H9 (cell line): ENCODE data around the gene BMPR1A. TPM values are rescaled to one million over a fixed set of nuclear protein-coding genes. Genes with fewer than 3 reads are reported as not detected.
A peak's percentile ranks its signal among the peaks of the same experiment; 100 is the strongest.
"Not testable (repeated sequence)": the region's sequence is repeated elsewhere in the genome, so short reads cannot be mapped to it uniquely, and the experiment has no call there.

ENCODE experiments used
- DNase-seq: peaks from one replicate; pipeline ENCODE4 v3.0.0-alpha.2; 2017
- H2AFZ ChIP-seq: one replicate; pipeline ENCODE4 v1.6.1; 2013; ENCODE audit warnings: mild to moderate bottlenecking, low read length, control low read depth, moderate library complexity
- H2AK5ac ChIP-seq: 2 replicates; pipeline ENCODE4 v1.6.1; 2013; ENCODE audit warnings: low read length, control low read depth, mixed read lengths; ENCODE audit not compliant: insufficient read length
- H2BK120ac ChIP-seq: one replicate; pipeline ENCODE4 v1.6.1; 2013; ENCODE audit warnings: low read depth, mild to moderate bottlenecking, low read length, control low read depth, inconsistent platforms; ENCODE audit not compliant: poor library complexity, severe bottlenecking
- H2BK12ac ChIP-seq: 2 replicates; pipeline ENCODE4 v1.6.1; 2013; ENCODE audit warnings: low read length, control low read depth, mixed read lengths, low read depth; ENCODE audit not compliant: insufficient read length
- H2BK15ac ChIP-seq: 2 replicates; pipeline ENCODE4 v1.6.1; 2013; ENCODE audit warnings: low read depth, low read length, control low read depth
- H2BK20ac ChIP-seq: one replicate; pipeline ENCODE4 v1.6.1; 2013; ENCODE audit warnings: low read depth, mild to moderate bottlenecking, low read length, control low read depth, inconsistent platforms; ENCODE audit not compliant: poor library complexity, severe bottlenecking
- H2BK5ac ChIP-seq: 2 replicates; pipeline ENCODE4 v1.6.1; 2013; ENCODE audit warnings: low read length, control low read depth, mixed read lengths; ENCODE audit not compliant: insufficient read length
- H3K14ac ChIP-seq: 2 replicates; pipeline ENCODE4 v1.6.1; 2013; ENCODE audit warnings: low read length, control low read depth; ENCODE audit not compliant: insufficient read depth
- H3K18ac ChIP-seq: 2 replicates; pipeline ENCODE4 v1.6.1; 2013; ENCODE audit warnings: low read depth, mild to moderate bottlenecking, mixed read lengths, low read length, control low read depth; ENCODE audit not compliant: insufficient read length
- H3K23ac ChIP-seq: 2 replicates; pipeline ENCODE4 v1.6.1; 2013; ENCODE audit warnings: low read length, control low read depth, mixed read lengths, low read depth; ENCODE audit not compliant: insufficient read length
- H3K23me2 ChIP-seq: 2 replicates; pipeline ENCODE4 v1.6.1; 2013; ENCODE audit warnings: low read depth, mild to moderate bottlenecking, mixed read lengths, low read length, control low read depth; ENCODE audit not compliant: insufficient read length, poor library complexity, severe bottlenecking
- H3K27ac ChIP-seq: 2 replicates; pipeline ENCODE4 v1.5.1; 2013; ENCODE audit warnings: low read length, control low read depth, mixed read lengths, low read depth; ENCODE audit not compliant: insufficient read length
- H3K27me3 ChIP-seq: 2 replicates; pipeline ENCODE4 v1.6.1; 2013; ENCODE audit warnings: low read length, control low read depth, inconsistent platforms; ENCODE audit not compliant: insufficient read depth
- H3K4ac ChIP-seq: 2 replicates; pipeline ENCODE4 v1.6.1; 2013; ENCODE audit warnings: low read depth, mild to moderate bottlenecking, control low read depth, inconsistent platforms, low read length, moderate library complexity
- H3K4me1 ChIP-seq: 2 replicates; pipeline ENCODE4 v1.6.1; 2013; ENCODE audit warnings: low read length, control low read depth, inconsistent platforms; ENCODE audit not compliant: insufficient read depth
- H3K4me2 ChIP-seq: 2 replicates; pipeline ENCODE4 v1.6.1; 2013; ENCODE audit warnings: low read length, control low read depth, mixed read lengths; ENCODE audit not compliant: insufficient read length, insufficient read depth
- H3K56ac ChIP-seq: 2 replicates; pipeline ENCODE4 v1.6.1; 2013; ENCODE audit warnings: low read depth, mild to moderate bottlenecking, mixed read lengths, low read length, control low read depth; ENCODE audit not compliant: insufficient read length
- H3K79me1 ChIP-seq: 2 replicates; pipeline ENCODE4 v1.6.1; 2013; ENCODE audit warnings: low read depth, mild to moderate bottlenecking, moderate library complexity, low read length, control low read depth, inconsistent platforms; ENCODE audit not compliant: insufficient read depth, poor library complexity, severe bottlenecking
- H3K79me2 ChIP-seq: 2 replicates; pipeline ENCODE4 v1.6.1; 2013; ENCODE audit warnings: low read length, control low read depth, inconsistent platforms; ENCODE audit not compliant: insufficient read depth
- H3K9ac ChIP-seq: 2 replicates; pipeline ENCODE4 v1.6.1; 2013; ENCODE audit warnings: low read length, control low read depth, mixed read lengths; ENCODE audit not compliant: insufficient read length; ENCODE audit errors: extremely low read depth
- H3K9me3 ChIP-seq: one replicate; pipeline ENCODE4 v1.6.1; 2013; ENCODE audit warnings: low read depth, low read length, inconsistent platforms; ENCODE audit not compliant: control insufficient read depth
- H3T11ph ChIP-seq: one replicate; pipeline ENCODE4 v1.6.1; 2013; ENCODE audit warnings: mild to moderate bottlenecking, low read length, control low read depth, inconsistent platforms
- H4K20me1 ChIP-seq: one replicate; pipeline ENCODE4 v1.6.1; 2013; ENCODE audit not compliant: control insufficient read depth, insufficient read length, insufficient read depth
- H4K5ac ChIP-seq: 2 replicates; pipeline ENCODE4 v1.6.1; 2013; ENCODE audit warnings: low read depth, mild to moderate bottlenecking, mixed read lengths, low read length, control low read depth; ENCODE audit not compliant: insufficient read length
- H4K8ac ChIP-seq: replicated peaks from 2 replicates; pipeline ENCODE4 v1.6.1; 2013; ENCODE audit warnings: low read length, control low read depth, mixed read lengths, low read depth; ENCODE audit not compliant: insufficient read length
- H4K91ac ChIP-seq: 2 replicates; pipeline ENCODE4 v1.6.1; 2013; ENCODE audit warnings: low read depth, mild to moderate bottlenecking, moderate library complexity, mixed read lengths, low read length, control low read depth; ENCODE audit not compliant: insufficient read length
- H3K27ac Mint-ChIP-seq, 3 experiments: 2 replicates in 2 of 3; 3 replicates in 1 of 3; pipeline ENCODE4 v1.8.0; 2020 to 2021; ENCODE audit warnings: mixed read lengths in 3 of 3, mild to moderate bottlenecking in 1 of 3, moderate library complexity in 1 of 3
- H3K27me3 Mint-ChIP-seq: 2 replicates; pipeline ENCODE4 v1.8.0; 2021; ENCODE audit warnings: low read depth, mild to moderate bottlenecking, moderate library complexity, mixed read lengths
- H3K36me3 Mint-ChIP-seq, 3 experiments: 2 replicates in 2 of 3; 3 replicates in 1 of 3; pipeline ENCODE4 v1.8.0; 2020 to 2021; ENCODE audit warnings: low read depth in 3 of 3, mixed read lengths in 3 of 3; ENCODE audit not compliant: insufficient read depth in 1 of 3
- H3K4me1 Mint-ChIP-seq, 2 experiments: 2 replicates each; pipeline ENCODE4 v1.8.0; 2020; ENCODE audit warnings: mixed read lengths in 2 of 2
- H3K4me3 Mint-ChIP-seq, 2 experiments: 2 replicates in 1 of 2; 3 replicates in 1 of 2; pipeline ENCODE4 v1.8.0; 2020 to 2021; ENCODE audit warnings: mild to moderate bottlenecking in 2 of 2, mixed read lengths in 2 of 2, moderate library complexity in 1 of 2
- H3K9me3 Mint-ChIP-seq, 2 experiments: 2 replicates in 1 of 2; 3 replicates in 1 of 2; pipeline ENCODE4 v1.8.0; 2020; ENCODE audit warnings: mild to moderate bottlenecking in 2 of 2, mixed read lengths in 2 of 2, moderate library complexity in 1 of 2
- CTCF ChIP-seq: fragments of 200-600 bp; sonication (generic); conservative IDR thresholded peaks from 3 replicates; pipeline ENCODE4 v1.8.0; 2021; ENCODE audit warnings: antibody characterized with exemption, mild to moderate bottlenecking
- WGBS: extraction: QIAGEN DNeasy Blood & Tissue Kit; methylation state at CpG from one replicate; pipeline ENCODE4 v1.1.7; 2013; ENCODE audit warnings: missing lambda C conversion rate, low lambda C conversion rate, mixed read lengths; ENCODE audit not compliant: insufficient read length; ENCODE audit errors: extremely low coverage; 5-methylcytosine and 5-hydroxymethylcytosine counted together
- total RNA-seq: library from RNA; stranded (reverse); gene quantifications from 2 replicates; pipeline ENCODE4 v1.2.1, GENCODE V29; 2021

BMPR1A gene
- total RNA-seq, 1 experiment from 2014 or later = 138 TPM

GRCh38 chr10:86734207-86734988 lies 22.0 kb upstream of the BMPR1A start:
- Histone ChIP-seq H2BK120ac (no peak overlapping the region), H3K9ac (no peak overlapping the region), H2BK20ac (no peak overlapping the region), H3K4ac (no peak overlapping the region), H3K23me2 (no peaks in the 10 kb centered on the region), H3K4me1 (peaks cover 2% of the 10 kb centered on the region; the same call in 1 of the 2 replicates), H2BK5ac (no peak overlapping the region), H3K23ac (no peak overlapping the region), H4K91ac (no peak overlapping the region), H4K8ac (no peak overlapping the region), H4K20me1 (no peaks in the 10 kb centered on the region), H2BK15ac (no peak overlapping the region; the same call in 1 of the 2 replicates), H3K27me3 (no peaks in the 10 kb centered on the region), H3K14ac (no peak overlapping the region), H3K9me3 (no peaks in the 10 kb centered on the region), H3K27ac (no peak overlapping the region), H3K56ac (no peak overlapping the region), H2BK12ac (peak overlapping the region; percentile 51), H4K5ac (no peak overlapping the region), H2AFZ (no peak overlapping the region), H3K4me2 (no peak overlapping the region), H3T11ph (no peak overlapping the region), H2AK5ac (no peak overlapping the region), H3K18ac (no peak overlapping the region), H3K79me2 (no peaks in the 10 kb centered on the region), H3K79me1 (no peaks in the 10 kb centered on the region)
- Mint-ChIP-seq H3K9me3 (no peaks in the 10 kb centered on the region), H3K27me3 (peaks cover 3% of the 10 kb centered on the region; the same call in 1 of the 2 replicates), H3K4me1 (peaks cover 10 to 22% of the 10 kb centered on the region in 2 experiments), H3K36me3 (no peaks in the 10 kb centered on the region), H3K4me3 (no peak overlapping the region), H3K27ac (peak overlapping the region in 1 of 3 experiments; percentile 46; a peak in 1 of 7 replicates)
- TF ChIP-seq CTCF = no peak
- no peak for DNase-seq
- WGBS = no CpG with 5 or more reads among the region's 4 CpGs

GRCh38 chr10:86735278-86735677 lies 21.1 kb upstream of the BMPR1A start:
- no CpG with 5 or more reads among the region's 4 CpGs for WGBS

More at GRCh38 chr10:86735278-86735677, 21.1 kb upstream of the BMPR1A start:
- not testable (repeated sequence) for H2AK5ac ChIP-seq, H3K27ac ChIP-seq, DNase-seq, H3K79me1 ChIP-seq, H3K4me2 ChIP-seq, H2BK15ac ChIP-seq, H2BK5ac ChIP-seq, H4K20me1 ChIP-seq, H3K9me3 ChIP-seq, H3K27me3 ChIP-seq, H3K4ac ChIP-seq, H2BK12ac ChIP-seq, H3K9me3 Mint-ChIP-seq, H3K23me2 ChIP-seq, H2BK120ac ChIP-seq, H3T11ph ChIP-seq, H3K79me2 ChIP-seq, H4K91ac ChIP-seq, H3K14ac ChIP-seq, H3K23ac ChIP-seq, H4K8ac ChIP-seq, H2BK20ac ChIP-seq, H3K9ac ChIP-seq, H4K5ac ChIP-seq, H3K56ac ChIP-seq, H3K18ac ChIP-seq, H3K4me1 ChIP-seq, H3K27me3 Mint-ChIP-seq, H3K36me3 Mint-ChIP-seq, H2AFZ ChIP-seq, H3K4me3 Mint-ChIP-seq
- H3K27ac Mint-ChIP-seq = peak overlapping the region in 1 of 3 experiments; percentile 46; a peak in 1 of 7 replicates
- H3K4me1 Mint-ChIP-seq = peaks cover 10 to 22% of the 10 kb centered on the region in 2 experiments
